DOHH2 (cell line): ENCODE results near the gene APOO.

Source experiments
- H3F3A ChIP-seq: fragments of 200-600 bp; sonication (generic), shearing (Covaris generic); 2 replicates; pipeline ENCODE4 v1.6.0; 2016; ENCODE audit warnings: antibody characterized with exemption, mild to moderate bottlenecking; ENCODE audit not compliant: control insufficient read depth, insufficient read depth
- H3K27ac ChIP-seq: fragments of 200-600 bp; sonication (generic); 2 replicates; pipeline ENCODE4 v1.5.1; 2014; ENCODE audit warnings: low read depth, mild to moderate bottlenecking, low read length, moderate library complexity
- H3K27me3 ChIP-seq: fragments of 200-600 bp; sonication (generic); 2 replicates; pipeline ENCODE4 v1.6.1; 2014; ENCODE audit warnings: mild to moderate bottlenecking, low read length, mixed read lengths; ENCODE audit not compliant: control insufficient read depth
- H3K36me3 ChIP-seq: fragments of 200-600 bp; sonication (generic); 2 replicates; pipeline ENCODE4 v1.6.1; 2014; ENCODE audit warnings: mild to moderate bottlenecking, low read length, moderate library complexity, mixed read lengths; ENCODE audit not compliant: control insufficient read depth
- H3K4me1 ChIP-seq: fragments of 200-600 bp; sonication (generic); 2 replicates; pipeline ENCODE4 v1.6.1; 2014; ENCODE audit warnings: mild to moderate bottlenecking, low read length, mixed read lengths; ENCODE audit not compliant: control insufficient read depth
- H3K4me2 ChIP-seq: fragments of 200-600 bp; sonication (generic); 2 replicates; pipeline ENCODE4 v1.6.0; 2014; ENCODE audit warnings: mild to moderate bottlenecking, low read length, moderate library complexity
- H3K4me3 ChIP-seq: fragments of 200-600 bp; sonication (generic); 2 replicates; pipeline ENCODE4 v1.5.1; 2014; ENCODE audit warnings: mild to moderate bottlenecking, low read length, mixed read lengths
- H3K79me2 ChIP-seq: fragments of 200-600 bp; sonication (generic); 2 replicates; pipeline ENCODE4 v1.6.1; 2014; ENCODE audit warnings: mild to moderate bottlenecking, low read length, mixed read lengths; ENCODE audit not compliant: control insufficient read depth
- H3K9me2 ChIP-seq: fragments of 200-600 bp; sonication (generic); replicated peaks from 2 replicates; pipeline ENCODE4 v1.6.1; 2014; ENCODE audit warnings: mild to moderate bottlenecking, low read length, mixed read lengths; ENCODE audit not compliant: control insufficient read depth
- H3K9me3 ChIP-seq: fragments of 200-600 bp; sonication (generic); 2 replicates; pipeline ENCODE4 v1.6.1; 2014; ENCODE audit warnings: antibody characterized with exemption, low read length, mixed read lengths; ENCODE audit not compliant: control insufficient read depth, insufficient read depth
- H4K20me1 ChIP-seq: fragments of 200-600 bp; sonication (generic); 2 replicates; pipeline ENCODE4 v1.6.0; 2014; ENCODE audit warnings: low read depth, mild to moderate bottlenecking, antibody characterized with exemption, low read length, moderate library complexity; ENCODE audit not compliant: control insufficient read depth, insufficient read depth
- CTCF ChIP-seq: fragments of 200-600 bp; sonication (generic); IDR thresholded peaks from one replicate; pipeline ENCODE4 v1.5.1; 2014; ENCODE audit warnings: antibody characterized with exemption, mild to moderate bottlenecking, low read depth, low read length; ENCODE audit not compliant: poor library complexity, severe bottlenecking
- EZH2phosphoT487 ChIP-seq: fragments of 200-600 bp; sonication (generic); IDR thresholded peaks from 2 replicates; pipeline ENCODE4 v1.6.1; 2017; ENCODE audit warnings: borderline replicate concordance, mild to moderate bottlenecking, antibody characterized with exemption, low read length, moderate library complexity, mixed read lengths

The APOO gene

DNA sequence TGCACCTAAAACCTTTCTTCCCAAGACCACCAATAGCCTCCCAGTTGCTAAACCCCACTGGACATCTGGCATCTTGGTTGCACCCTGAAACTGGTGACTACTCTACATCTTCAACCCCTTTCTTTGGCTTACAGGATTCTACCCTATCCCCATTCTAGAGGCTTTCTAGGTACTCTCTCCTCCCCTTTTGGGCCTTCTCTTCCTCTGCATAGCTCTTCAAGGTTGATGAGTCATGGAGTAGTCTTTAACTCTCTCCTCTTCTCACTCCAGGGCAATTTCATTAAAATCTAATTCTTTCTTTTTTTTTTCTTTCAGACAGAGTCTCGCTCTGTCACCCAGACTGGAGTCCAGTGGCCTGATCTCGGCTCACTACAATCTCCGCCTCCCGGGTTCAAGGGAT lies 16.8 kb downstream of the APOO start:
- Histone ChIP-seq H3K9me2 (no peaks in the 10 kb centered on the region), H3K27me3 (no peaks in the 10 kb centered on the region), H3K4me1 (no peaks in the 10 kb centered on the region), H3K79me2 (no peaks in the 10 kb centered on the region), H3K36me3 (no peaks in the 10 kb centered on the region), H4K20me1 (no peaks in the 10 kb centered on the region), H3K27ac (no peak overlapping the region), H3F3A (no peaks in the 10 kb centered on the region), H3K9me3 (no peaks in the 10 kb centered on the region), H3K4me3 (no peak overlapping the region), H3K4me2 (no peak overlapping the region)
- no peak for TF ChIP-seq EZH2phosphoT487
- no peak for TF ChIP-seq CTCF

- Histone ChIP-seq H3F3A (no peaks in the 10 kb centered on the region), H3K9me3 (no peaks in the 10 kb centered on the region), H3K79me2 (no peaks in the 10 kb centered on the region), H3K27me3 (no peaks in the 10 kb centered on the region), H3K4me1 (no peaks in the 10 kb centered on the region), H3K4me3 (no peak overlapping the region), H3K36me3 (no peaks in the 10 kb centered on the region), H3K27ac (no peak overlapping the region), H4K20me1 (no peaks in the 10 kb centered on the region), H3K9me2 (no peaks in the 10 kb centered on the region), H3K4me2 (no peak overlapping the region)
- no peak for TF ChIP-seq CTCF
- no peak for TF ChIP-seq EZH2phosphoT487
Measured at GRCh38 chrX:23888887-23889501, 18.7 kb downstream of the APOO start.

DNA sequence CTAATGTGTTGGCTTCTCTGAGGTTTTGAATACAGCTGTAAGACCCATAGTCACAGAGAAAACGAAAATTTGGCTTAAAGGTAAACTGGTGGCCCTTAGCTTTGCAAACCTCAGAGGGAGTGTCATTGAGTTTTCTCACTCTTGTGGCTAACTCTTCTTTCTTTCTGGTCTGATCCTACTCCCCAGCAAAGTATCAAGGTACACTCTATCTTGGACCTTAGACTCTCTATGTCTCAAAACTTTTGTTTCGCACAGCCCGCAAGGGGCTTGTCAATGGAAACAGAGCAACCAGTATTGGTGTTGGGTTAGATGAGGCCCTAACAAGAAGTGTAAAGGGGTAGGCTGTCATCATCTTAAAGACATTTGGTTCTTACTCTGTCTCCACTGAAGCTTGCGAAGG lies 19.8 kb downstream of the APOO start:
- H3K4me2 ChIP-seq: no peak overlapping the region
- H3K27me3 ChIP-seq: no peaks in the 10 kb centered on the region
- H3K79me2 ChIP-seq: no peaks in the 10 kb centered on the region
- H3K9me2 ChIP-seq: no peaks in the 10 kb centered on the region
- H3K9me3 ChIP-seq: no peaks in the 10 kb centered on the region
- TF ChIP-seq EZH2phosphoT487 (no peak), CTCF (no peak)
- H3K36me3 ChIP-seq: no peaks in the 10 kb centered on the region
- H3K27ac ChIP-seq: no peak overlapping the region
- no peaks in the 10 kb centered on the region for H4K20me1 ChIP-seq
- H3K4me3 ChIP-seq: no peak overlapping the region
- H3K4me1 ChIP-seq: no peaks in the 10 kb centered on the region
- no peaks in the 10 kb centered on the region for H3F3A ChIP-seq

DNA sequence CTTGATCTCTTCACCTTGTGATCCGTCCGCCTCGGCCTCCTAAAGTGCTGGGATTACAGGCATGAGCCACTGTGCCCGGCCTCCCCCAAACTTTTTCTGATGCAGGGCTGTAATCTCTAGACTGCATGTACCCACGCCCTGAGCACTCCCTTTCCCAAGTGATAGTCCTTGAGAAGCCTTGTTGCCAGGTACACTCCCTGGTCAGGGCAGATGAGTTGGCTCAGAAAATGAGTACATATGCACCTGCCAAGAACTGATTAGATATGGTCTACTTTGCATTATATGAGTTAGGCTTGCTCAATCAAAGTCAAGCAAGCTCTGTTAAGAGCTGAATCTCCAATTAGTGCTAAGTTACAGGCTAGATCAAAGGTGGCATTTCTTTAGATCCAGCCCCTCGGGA lies 20.3 kb downstream of the APOO start:
- no peaks in the 10 kb centered on the region for H3K9me2 ChIP-seq
- no peaks in the 10 kb centered on the region for H3F3A ChIP-seq
- H3K36me3 ChIP-seq: no peaks in the 10 kb centered on the region
- no peaks in the 10 kb centered on the region for H3K4me1 ChIP-seq
- H3K27ac ChIP-seq: no peak overlapping the region
- H4K20me1 ChIP-seq: no peaks in the 10 kb centered on the region
- H3K4me3 ChIP-seq: no peak overlapping the region
- TF ChIP-seq CTCF (no peak), EZH2phosphoT487 (no peak)
- H3K27me3 ChIP-seq: no peaks in the 10 kb centered on the region
- H3K9me3 ChIP-seq: no peaks in the 10 kb centered on the region
- H3K79me2 ChIP-seq: no peaks in the 10 kb centered on the region
- no peak overlapping the region for H3K4me2 ChIP-seq
